ENCODE results near the gene NR1I2. TPM values are rescaled to one million over a fixed set of nuclear protein-coding genes. Genes with fewer than 3 reads are reported as not detected.

Gene NR1I2
- 100 to 1,000 TPM in 2 of 4 donors, 10 to 100 TPM in 2; 78.0 to 271 (median 158) TPM for total RNA-seq

GRCh38 chr3:119781330-119782198 lies at the start of gene NR1I2:
Gene NR1I2 (plus strand): TSS chr3:119782101.
- Histone ChIP-seq H3K9me3 (peaks cover 1 to 3% of the 10 kb centered on the region in 2 donors), H3K27me3 (no peaks in the 10 kb centered on the region), H3K27ac (peak within 1 kb of the TSS; percentile 53 to 88 (median 74)), H3K4me3 (peak within 1 kb of the TSS in 3 of 4 donors; percentile 19 to 47 (median 24)), H3K36me3 (no peaks in the 10 kb centered on the region), H3K4me1 (peaks cover 4 to 27% (median 11%) of the 10 kb centered on the region in 4 donors)
- intact Hi-C loops (cut with DNase I; ENCODE audit: low total_unique reads), result no loop called here
- 43 to 60% methylated on average over 7 to 10 of the region's 10 CpGs for WGBS, 2 donors (ENCODE audit: low coverage in 1 of 2)
- TF ChIP-seq CTCF (IDR thresholded peaks at IDR 0.05), result peak in 3 of 5 experiments; percentile 13 to 64 (median 43)
- peak; percentile 87 for TF ChIP-seq POLR2A (IDR thresholded peaks at IDR 0.05)
- no peak for TF ChIP-seq EP300 (IDR thresholded peaks at IDR 0.05; ENCODE audit: low read depth)
- TF ChIP-seq POLR2AphosphoS5 (IDR thresholded peaks at IDR 0.05), result peak; percentile 38 to 93 (median 91)
- in situ Hi-C loops (cut with MboI; ENCODE audit: low pct_ligation_motif_present in 1 of 4, low pct_unique_long_range_greater_than_20kb in 1 of 4, low sequenced_read_pairs in 3 of 4), result no loop called here
- DNase-seq, result peak; percentile 58

GRCh38 chr3:119733812-119734211 lies 48.1 kb upstream of the NR1I2 start:
- intact Hi-C loops (cut with DNase I; ENCODE audit: low total_unique reads) (no loop called here), in situ Hi-C loops (cut with MboI; ENCODE audit: low pct_ligation_motif_present in 1 of 4, low pct_unique_long_range_greater_than_20kb in 1 of 4, low sequenced_read_pairs in 3 of 4) (no loop called here)
- Histone ChIP-seq H3K27ac (no peak overlapping the region), H3K36me3 (no peaks in the 10 kb centered on the region), H3K9me3 (no peaks in the 10 kb centered on the region), H3K4me1 (no peaks in the 10 kb centered on the region), H3K4me3 (no peak overlapping the region), H3K27me3 (no peaks in the 10 kb centered on the region)
- no peak for DNase-seq
- TF ChIP-seq EP300 (IDR thresholded peaks at IDR 0.05; ENCODE audit: low read depth) (no peak), POLR2A (IDR thresholded peaks at IDR 0.05) (no peak), POLR2AphosphoS5 (IDR thresholded peaks at IDR 0.05) (no peak), CTCF (IDR thresholded peaks at IDR 0.05) (no peak)
- WGBS, 2 donors (ENCODE audit: low coverage in 1 of 2), result 87 to 96% methylated on average over 3 to 5 of the region's 5 CpGs

- intact Hi-C loops (cut with DNase I; ENCODE audit: low total_unique reads), result no loop called here
Measured at GRCh38 chr3:119738741-119739140, 43.2 kb upstream of the NR1I2 start.

More at GRCh38 chr3:119738741-119739140, 43.2 kb upstream of the NR1I2 start:
- H3K36me3 ChIP-seq, result no peaks in the 10 kb centered on the region
- H3K27ac ChIP-seq, result no peak overlapping the region
- in situ Hi-C loops (cut with MboI; ENCODE audit: low pct_ligation_motif_present in 1 of 4, low pct_unique_long_range_greater_than_20kb in 1 of 4, low sequenced_read_pairs in 3 of 4), result no loop called here
- no peaks in the 10 kb centered on the region for H3K9me3 ChIP-seq
- no peak overlapping the region for H3K4me3 ChIP-seq
- no peaks in the 10 kb centered on the region for H3K27me3 ChIP-seq
- H3K4me1 ChIP-seq, result no peaks in the 10 kb centered on the region
- TF ChIP-seq EP300 (IDR thresholded peaks at IDR 0.05; ENCODE audit: low read depth) (no peak), POLR2AphosphoS5 (IDR thresholded peaks at IDR 0.05) (no peak), CTCF (IDR thresholded peaks at IDR 0.05) (no peak), POLR2A (IDR thresholded peaks at IDR 0.05) (no peak)
- DNase-seq, result no peak
